H9 (cell line): ENCODE results near the gene ACAP3. TPM values are rescaled to one million over a fixed set of nuclear protein-coding genes. Genes with fewer than 3 reads are reported as not detected.

Experiments used
- DNase-seq: peaks from one replicate; pipeline ENCODE4 v3.0.0-alpha.2; 2017
- H2AFZ ChIP-seq: one replicate; pipeline ENCODE4 v1.6.1; 2013; ENCODE audit warnings: mild to moderate bottlenecking, low read length, control low read depth, moderate library complexity
- H2AK5ac ChIP-seq: 2 replicates; pipeline ENCODE4 v1.6.1; 2013; ENCODE audit warnings: low read length, control low read depth, mixed read lengths; ENCODE audit not compliant: insufficient read length
- H2BK120ac ChIP-seq: one replicate; pipeline ENCODE4 v1.6.1; 2013; ENCODE audit warnings: low read depth, mild to moderate bottlenecking, low read length, control low read depth, inconsistent platforms; ENCODE audit not compliant: poor library complexity, severe bottlenecking
- H2BK12ac ChIP-seq: 2 replicates; pipeline ENCODE4 v1.6.1; 2013; ENCODE audit warnings: low read length, control low read depth, mixed read lengths, low read depth; ENCODE audit not compliant: insufficient read length
- H2BK15ac ChIP-seq: 2 replicates; pipeline ENCODE4 v1.6.1; 2013; ENCODE audit warnings: low read depth, low read length, control low read depth
- H2BK20ac ChIP-seq: one replicate; pipeline ENCODE4 v1.6.1; 2013; ENCODE audit warnings: low read depth, mild to moderate bottlenecking, low read length, control low read depth, inconsistent platforms; ENCODE audit not compliant: poor library complexity, severe bottlenecking
- H2BK5ac ChIP-seq: 2 replicates; pipeline ENCODE4 v1.6.1; 2013; ENCODE audit warnings: low read length, control low read depth, mixed read lengths; ENCODE audit not compliant: insufficient read length
- H3K14ac ChIP-seq: 2 replicates; pipeline ENCODE4 v1.6.1; 2013; ENCODE audit warnings: low read length, control low read depth; ENCODE audit not compliant: insufficient read depth
- H3K18ac ChIP-seq: 2 replicates; pipeline ENCODE4 v1.6.1; 2013; ENCODE audit warnings: low read depth, mild to moderate bottlenecking, mixed read lengths, low read length, control low read depth; ENCODE audit not compliant: insufficient read length
- H3K23ac ChIP-seq: 2 replicates; pipeline ENCODE4 v1.6.1; 2013; ENCODE audit warnings: low read length, control low read depth, mixed read lengths, low read depth; ENCODE audit not compliant: insufficient read length
- H3K23me2 ChIP-seq: 2 replicates; pipeline ENCODE4 v1.6.1; 2013; ENCODE audit warnings: low read depth, mild to moderate bottlenecking, mixed read lengths, low read length, control low read depth; ENCODE audit not compliant: insufficient read length, poor library complexity, severe bottlenecking
- H3K27ac ChIP-seq: 2 replicates; pipeline ENCODE4 v1.5.1; 2013; ENCODE audit warnings: low read length, control low read depth, mixed read lengths, low read depth; ENCODE audit not compliant: insufficient read length
- H3K27me3 ChIP-seq: 2 replicates; pipeline ENCODE4 v1.6.1; 2013; ENCODE audit warnings: low read length, control low read depth, inconsistent platforms; ENCODE audit not compliant: insufficient read depth
- H3K4ac ChIP-seq: 2 replicates; pipeline ENCODE4 v1.6.1; 2013; ENCODE audit warnings: low read depth, mild to moderate bottlenecking, control low read depth, inconsistent platforms, low read length, moderate library complexity
- H3K4me1 ChIP-seq: 2 replicates; pipeline ENCODE4 v1.6.1; 2013; ENCODE audit warnings: low read length, control low read depth, inconsistent platforms; ENCODE audit not compliant: insufficient read depth
- H3K4me2 ChIP-seq: 2 replicates; pipeline ENCODE4 v1.6.1; 2013; ENCODE audit warnings: low read length, control low read depth, mixed read lengths; ENCODE audit not compliant: insufficient read length, insufficient read depth
- H3K56ac ChIP-seq: 2 replicates; pipeline ENCODE4 v1.6.1; 2013; ENCODE audit warnings: low read depth, mild to moderate bottlenecking, mixed read lengths, low read length, control low read depth; ENCODE audit not compliant: insufficient read length
- H3K79me1 ChIP-seq: 2 replicates; pipeline ENCODE4 v1.6.1; 2013; ENCODE audit warnings: low read depth, mild to moderate bottlenecking, moderate library complexity, low read length, control low read depth, inconsistent platforms; ENCODE audit not compliant: insufficient read depth, poor library complexity, severe bottlenecking
- H3K79me2 ChIP-seq: 2 replicates; pipeline ENCODE4 v1.6.1; 2013; ENCODE audit warnings: low read length, control low read depth, inconsistent platforms; ENCODE audit not compliant: insufficient read depth
- H3K9ac ChIP-seq: 2 replicates; pipeline ENCODE4 v1.6.1; 2013; ENCODE audit warnings: low read length, control low read depth, mixed read lengths; ENCODE audit not compliant: insufficient read length; ENCODE audit errors: extremely low read depth
- H3K9me3 ChIP-seq: one replicate; pipeline ENCODE4 v1.6.1; 2013; ENCODE audit warnings: low read depth, low read length, inconsistent platforms; ENCODE audit not compliant: control insufficient read depth
- H3T11ph ChIP-seq: one replicate; pipeline ENCODE4 v1.6.1; 2013; ENCODE audit warnings: mild to moderate bottlenecking, low read length, control low read depth, inconsistent platforms
- H4K20me1 ChIP-seq: one replicate; pipeline ENCODE4 v1.6.1; 2013; ENCODE audit not compliant: control insufficient read depth, insufficient read length, insufficient read depth
- H4K5ac ChIP-seq: 2 replicates; pipeline ENCODE4 v1.6.1; 2013; ENCODE audit warnings: low read depth, mild to moderate bottlenecking, mixed read lengths, low read length, control low read depth; ENCODE audit not compliant: insufficient read length
- H4K8ac ChIP-seq: replicated peaks from 2 replicates; pipeline ENCODE4 v1.6.1; 2013; ENCODE audit warnings: low read length, control low read depth, mixed read lengths, low read depth; ENCODE audit not compliant: insufficient read length
- H4K91ac ChIP-seq: 2 replicates; pipeline ENCODE4 v1.6.1; 2013; ENCODE audit warnings: low read depth, mild to moderate bottlenecking, moderate library complexity, mixed read lengths, low read length, control low read depth; ENCODE audit not compliant: insufficient read length
- H3K27ac Mint-ChIP-seq, 3 experiments: 2 replicates in 2 of 3; 3 replicates in 1 of 3; pipeline ENCODE4 v1.8.0; 2020 to 2021; ENCODE audit warnings: mixed read lengths in 3 of 3, mild to moderate bottlenecking in 1 of 3, moderate library complexity in 1 of 3
- H3K27me3 Mint-ChIP-seq: 2 replicates; pipeline ENCODE4 v1.8.0; 2021; ENCODE audit warnings: low read depth, mild to moderate bottlenecking, moderate library complexity, mixed read lengths
- H3K36me3 Mint-ChIP-seq, 3 experiments: 2 replicates in 2 of 3; 3 replicates in 1 of 3; pipeline ENCODE4 v1.8.0; 2020 to 2021; ENCODE audit warnings: low read depth in 3 of 3, mixed read lengths in 3 of 3; ENCODE audit not compliant: insufficient read depth in 1 of 3
- H3K4me1 Mint-ChIP-seq, 2 experiments: 2 replicates each; pipeline ENCODE4 v1.8.0; 2020; ENCODE audit warnings: mixed read lengths in 2 of 2
- H3K4me3 Mint-ChIP-seq, 2 experiments: 2 replicates in 1 of 2; 3 replicates in 1 of 2; pipeline ENCODE4 v1.8.0; 2020 to 2021; ENCODE audit warnings: mild to moderate bottlenecking in 2 of 2, mixed read lengths in 2 of 2, moderate library complexity in 1 of 2
- H3K9me3 Mint-ChIP-seq, 2 experiments: 2 replicates in 1 of 2; 3 replicates in 1 of 2; pipeline ENCODE4 v1.8.0; 2020; ENCODE audit warnings: mild to moderate bottlenecking in 2 of 2, mixed read lengths in 2 of 2, moderate library complexity in 1 of 2
- CTCF ChIP-seq: fragments of 200-600 bp; sonication (generic); conservative IDR thresholded peaks from 3 replicates; pipeline ENCODE4 v1.8.0; 2021; ENCODE audit warnings: antibody characterized with exemption, mild to moderate bottlenecking
- WGBS: extraction: QIAGEN DNeasy Blood & Tissue Kit; methylation state at CpG from one replicate; pipeline ENCODE4 v1.1.7; 2013; ENCODE audit warnings: missing lambda C conversion rate, low lambda C conversion rate, mixed read lengths; ENCODE audit not compliant: insufficient read length; ENCODE audit errors: extremely low coverage; 5-methylcytosine and 5-hydroxymethylcytosine counted together
- total RNA-seq: library from RNA; stranded (reverse); gene quantifications from 2 replicates; pipeline ENCODE4 v1.2.1, GENCODE V29; 2021

Gene ACAP3
- total RNA-seq, 1 experiment from 2014 or later = 41.4 TPM

GRCh38 chr1:1273209-1273511, 34.6 kb downstream of the ACAP3 start:
- Mint-ChIP-seq H3K9me3 (no peaks in the 10 kb centered on the region; a peak in 1 of 5 replicates), H3K4me1 (peaks cover 28 to 32% of the 10 kb centered on the region in 2 experiments)
- peaks cover 25% of the 10 kb centered on the region; the same call in 1 of the 2 replicates for H3K79me2 ChIP-seq

More at GRCh38 chr1:1273209-1273511, 34.6 kb downstream of the ACAP3 start:
- Histone ChIP-seq H3K4me2 (peak overlapping the region; percentile 59), H2AK5ac (no peak overlapping the region), H3K4me1 (peaks cover 5% of the 10 kb centered on the region; the same call in 1 of the 2 replicates), H3K9ac (peak overlapping the region; percentile 77), H3K23ac (no peak overlapping the region), H3K18ac (no peak overlapping the region), H3K23me2 (peaks cover 14% of the 10 kb centered on the region), H4K91ac (no peak overlapping the region), H3K56ac (no peak overlapping the region), H2BK20ac (no peak overlapping the region), H4K20me1 (peaks cover 2% of the 10 kb centered on the region), H2BK5ac (no peak overlapping the region), H2BK120ac (no peak overlapping the region), H3K4ac (no peak overlapping the region), H2BK12ac (no peak overlapping the region), H2BK15ac (no peak overlapping the region), H4K5ac (no peak overlapping the region), H3K14ac (peak overlapping the region; percentile 21; the same call in 1 of the 2 replicates), H4K8ac (no peak overlapping the region), H3K9me3 (no peaks in the 10 kb centered on the region), H3T11ph (no peak overlapping the region), H3K27me3 (no peaks in the 10 kb centered on the region), H2AFZ (no peak overlapping the region), H3K27ac (no peak overlapping the region), H3K79me1 (peaks cover 21% of the 10 kb centered on the region)
- peak overlapping the region; percentile 85 to 91 for H3K4me3 Mint-ChIP-seq
- peaks cover 2% of the 10 kb centered on the region; the same call in 1 of the 2 replicates for H3K27me3 Mint-ChIP-seq
- WGBS = no CpG with 5 or more reads among the region's 31 CpGs
- TF ChIP-seq CTCF = no peak
- peaks cover 13 to 30% (median 26%) of the 10 kb centered on the region in 3 experiments; a peak in 6 of 7 replicates for H3K36me3 Mint-ChIP-seq
- DNase-seq = no peak
- peak overlapping the region in 1 of 3 experiments; percentile 86; a peak in 2 of 7 replicates for H3K27ac Mint-ChIP-seq
